ENCODE data around the gene FNDC3B. TPM values are rescaled to one million over a fixed set of nuclear protein-coding genes. Genes with fewer than 3 reads are reported as not detected.

The FNDC3B gene
- total and polyA plus RNA-seq, 2 of the 8 experiments (the other 6 are each of a cell fraction or from before 2014, with no cell fraction given) = 14.1 to 44.4 TPM

DNA sequence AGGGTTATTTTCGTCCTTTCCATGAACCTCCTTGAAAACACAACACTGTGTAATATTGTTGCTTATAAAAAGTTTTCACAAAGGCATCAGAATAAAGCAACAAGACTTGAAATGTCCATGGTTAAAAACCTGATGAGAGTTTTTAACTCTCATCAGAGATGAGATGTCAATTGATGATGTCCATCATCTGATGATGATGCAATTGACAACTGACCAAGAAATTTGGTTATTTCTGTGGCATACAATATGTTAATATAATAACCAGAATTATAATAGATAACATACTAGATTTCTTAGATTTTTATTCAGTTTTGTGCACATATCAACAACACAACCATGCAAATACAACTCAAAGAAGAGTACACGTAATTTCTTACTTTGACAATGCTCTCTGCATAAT is 15.5 kb upstream of the FNDC3B start:
- Histone ChIP-seq H4K20me1 (replicated peaks in 1 of 2; ENCODE audit: control insufficient read depth in 1 of 2, insufficient read depth in 2 of 2, low read length in 2 of 2) (no peaks in the 10 kb centered on the region), H2AK5ac (ENCODE audit: low read depth, low read length) (no peak overlapping the region), H3K18ac (ENCODE audit: extremely low read depth, low read length) (no peak overlapping the region), H3K56ac (replicated peaks; ENCODE audit: insufficient read length, low read depth, low read length) (no peak overlapping the region), H3K4me1 (replicated peaks in 1 of 4; ENCODE audit: control insufficient read depth in 3 of 4, insufficient read depth in 4 of 4, low read length in 3 of 4) (no peaks in the 10 kb centered on the region), H2BK12ac (ENCODE audit: low read depth, low read length) (no peak overlapping the region), H4K5ac (ENCODE audit: insufficient read length, low read depth, low read length) (no peak overlapping the region), H2BK5ac (ENCODE audit: low read depth, low read length) (no peak overlapping the region), H3K79me2 (ENCODE audit: control insufficient read depth in 1 of 2, insufficient read depth in 2 of 2, low read length in 2 of 2) (no peaks in the 10 kb centered on the region), H3K27ac (ENCODE audit: low read depth, low read length) (no peak overlapping the region), H3K4me3 (ENCODE audit: extremely low read depth in 1 of 4, insufficient read depth in 2 of 4, low read depth in 3 of 4, low read length in 4 of 4) (no peak overlapping the region), H2BK120ac (replicated peaks; ENCODE audit: low read depth, low read length) (no peak overlapping the region), H3K23ac (ENCODE audit: insufficient read length) (no peak overlapping the region), H3K4me2 (ENCODE audit: insufficient read depth in 1 of 2, low read depth in 2 of 2, low read length in 2 of 2) (no peak overlapping the region), H3K9ac (replicated peaks in 1 of 4; ENCODE audit: extremely low read depth in 1 of 4, low read depth in 3 of 4, low read length in 3 of 4) (no peak overlapping the region), H3K14ac (ENCODE audit: insufficient read length) (no peak overlapping the region), H4K91ac (replicated peaks; ENCODE audit: insufficient read length, low read length) (no peak overlapping the region), H3K79me1 (ENCODE audit: low read depth, low read length) (no peaks in the 10 kb centered on the region), H3K4ac (replicated peaks; ENCODE audit: insufficient read length, low read depth, low read length) (no peak overlapping the region), H2BK15ac (ENCODE audit: low read length) (no peak overlapping the region), H2BK20ac (ENCODE audit: low read length) (no peak overlapping the region), H4K8ac (ENCODE audit: extremely low read depth, insufficient read depth, low read length) (no peak overlapping the region), H3K36me3 (ENCODE audit: control insufficient read depth in 2 of 4, insufficient read depth in 4 of 4, low read length in 3 of 4) (no peaks in the 10 kb centered on the region), H2AFZ (ENCODE audit: low read length) (no peak overlapping the region), H3K9me3 (ENCODE audit: insufficient read depth in 2 of 2, low read depth in 1 of 2, low read length in 1 of 2) (no peaks in the 10 kb centered on the region; a peak in 1 of 4 replicates), H3K27me3 (replicated peaks in 1 of 4; ENCODE audit: control insufficient read depth in 3 of 4, extremely low read depth in 1 of 4, insufficient read depth in 3 of 4, low read length in 3 of 4) (peaks cover 0 to 1% (median 0%) of the 10 kb centered on the region in 4 experiments; a peak in 1 of 7 replicates), H3K23me2 (ENCODE audit: low read depth, low read length) (no peaks in the 10 kb centered on the region)
- 91% methylated on average over 2 of the region's 2 CpGs; no CpG with 5 or more reads in 1 of the 2 experiments for WGBS, 2 experiments (ENCODE audit: extremely low coverage in 1 of 2, insufficient coverage in 1 of 2, insufficient read length in 1 of 2, insufficient replicate concordance in 2 of 2, low coverage in 1 of 2, low lambda C conversion rate in 2 of 2, missing lambda C conversion rate in 1 of 2)
- CTCF ChIA-PET (ENCODE audit: partially characterized antibody) = interaction anchor here (0.8 kb wide), 1 partner anchor 12 kb away, joined by 3 read pairs; no protein-coding TSS in a partner anchor
- FAIRE-seq (no peak), DNase-seq (ENCODE audit: low read depth in 1 of 2, low spot score in 2 of 2) (no peak)
- POLR2A ChIA-PET (ENCODE audit: partially characterized antibody) = no interaction called here
- no peak for TF ChIP-seq EZH2 (IDR thresholded peaks at IDR 0.05; ENCODE audit: low read depth, low read length, severe bottlenecking)
- TF ChIP-seq CTBP2 (IDR thresholded peaks at IDR 0.05; ENCODE audit: borderline replicate concordance, insufficient read depth, insufficient read length, low read length) = no peak
- TF ChIP-seq TBP (IDR thresholded peaks at IDR 0.05; ENCODE audit: low read depth, low read length) = no peak
- TF ChIP-seq JUND (IDR thresholded peaks at IDR 0.05; ENCODE audit: low read length) = no peak
- TF ChIP-seq BCL11A (IDR thresholded peaks at IDR 0.05; ENCODE audit: low read depth in 2 of 2, low read length in 2 of 2) = no peak
- TF ChIP-seq JUN (IDR thresholded peaks at IDR 0.05; ENCODE audit: low read depth, low read length) = no peak
- no peak for TF ChIP-seq FOSL1 (IDR thresholded peaks at IDR 0.05; ENCODE audit: insufficient read depth, low read depth, low read length)
- TF ChIP-seq YY1 (IDR thresholded peaks at IDR 0.05; ENCODE audit: low read depth, low read length) = no peak
- TF ChIP-seq TEAD4 (IDR thresholded peaks at IDR 0.05; ENCODE audit: low read depth, low read length) = no peak
- TF ChIP-seq RNF2 (IDR thresholded peaks at IDR 0.05; ENCODE audit: borderline replicate concordance, low read depth, low read length, missing control alignments, poor library complexity, severe bottlenecking) = no peak
- TF ChIP-seq, protein P1, sequence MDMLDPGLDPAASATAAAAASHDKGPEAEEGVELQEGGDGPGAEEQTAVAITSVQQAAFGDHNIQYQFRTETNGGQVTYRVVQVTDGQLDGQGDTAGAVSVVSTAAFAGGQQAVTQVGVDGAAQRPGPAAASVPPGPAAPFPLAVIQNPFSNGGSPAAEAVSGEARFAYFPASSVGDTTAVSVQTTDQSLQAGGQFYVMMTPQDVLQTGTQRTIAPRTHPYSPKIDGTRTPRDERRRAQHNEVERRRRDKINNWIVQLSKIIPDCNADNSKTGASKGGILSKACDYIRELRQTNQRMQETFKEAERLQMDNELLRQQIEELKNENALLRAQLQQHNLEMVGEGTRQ (IDR thresholded peaks at IDR 0.05; ENCODE audit: low read length) = no peak
- TF ChIP-seq CEBPB (IDR thresholded peaks at IDR 0.05; ENCODE audit: low read depth, low read length) = no peak
- TF ChIP-seq, protein P2, sequence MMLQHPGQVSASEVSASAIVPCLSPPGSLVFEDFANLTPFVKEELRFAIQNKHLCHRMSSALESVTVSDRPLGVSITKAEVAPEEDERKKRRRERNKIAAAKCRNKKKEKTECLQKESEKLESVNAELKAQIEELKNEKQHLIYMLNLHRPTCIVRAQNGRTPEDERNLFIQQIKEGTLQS (IDR thresholded peaks at IDR 0.05; ENCODE audit: insufficient read depth, low read depth, low read length) = no peak
